GM19324 (cell line): ENCODE results near the gene MEPCE.
"Not testable (repeated sequence)": the region's sequence is repeated elsewhere in the genome, so short reads cannot be mapped to it uniquely, and the experiment has no call there.

Source experiments
- ATAC-seq: cut with Tn5 transposase; IDR thresholded peaks from one replicate; pipeline ENCODE4 v1.9.1; 2021; ENCODE audit warnings: mild to moderate bottlenecking, moderate library complexity; ENCODE audit not compliant: unreplicated experiment, low FRiP score

The MEPCE gene, protein sequence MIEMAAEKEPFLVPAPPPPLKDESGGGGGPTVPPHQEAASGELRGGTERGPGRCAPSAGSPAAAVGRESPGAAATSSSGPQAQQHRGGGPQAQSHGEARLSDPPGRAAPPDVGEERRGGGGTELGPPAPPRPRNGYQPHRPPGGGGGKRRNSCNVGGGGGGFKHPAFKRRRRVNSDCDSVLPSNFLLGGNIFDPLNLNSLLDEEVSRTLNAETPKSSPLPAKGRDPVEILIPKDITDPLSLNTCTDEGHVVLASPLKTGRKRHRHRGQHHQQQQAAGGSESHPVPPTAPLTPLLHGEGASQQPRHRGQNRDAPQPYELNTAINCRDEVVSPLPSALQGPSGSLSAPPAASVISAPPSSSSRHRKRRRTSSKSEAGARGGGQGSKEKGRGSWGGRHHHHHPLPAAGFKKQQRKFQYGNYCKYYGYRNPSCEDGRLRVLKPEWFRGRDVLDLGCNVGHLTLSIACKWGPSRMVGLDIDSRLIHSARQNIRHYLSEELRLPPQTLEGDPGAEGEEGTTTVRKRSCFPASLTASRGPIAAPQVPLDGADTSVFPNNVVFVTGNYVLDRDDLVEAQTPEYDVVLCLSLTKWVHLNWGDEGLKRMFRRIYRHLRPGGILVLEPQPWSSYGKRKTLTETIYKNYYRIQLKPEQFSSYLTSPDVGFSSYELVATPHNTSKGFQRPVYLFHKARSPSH

DNA sequence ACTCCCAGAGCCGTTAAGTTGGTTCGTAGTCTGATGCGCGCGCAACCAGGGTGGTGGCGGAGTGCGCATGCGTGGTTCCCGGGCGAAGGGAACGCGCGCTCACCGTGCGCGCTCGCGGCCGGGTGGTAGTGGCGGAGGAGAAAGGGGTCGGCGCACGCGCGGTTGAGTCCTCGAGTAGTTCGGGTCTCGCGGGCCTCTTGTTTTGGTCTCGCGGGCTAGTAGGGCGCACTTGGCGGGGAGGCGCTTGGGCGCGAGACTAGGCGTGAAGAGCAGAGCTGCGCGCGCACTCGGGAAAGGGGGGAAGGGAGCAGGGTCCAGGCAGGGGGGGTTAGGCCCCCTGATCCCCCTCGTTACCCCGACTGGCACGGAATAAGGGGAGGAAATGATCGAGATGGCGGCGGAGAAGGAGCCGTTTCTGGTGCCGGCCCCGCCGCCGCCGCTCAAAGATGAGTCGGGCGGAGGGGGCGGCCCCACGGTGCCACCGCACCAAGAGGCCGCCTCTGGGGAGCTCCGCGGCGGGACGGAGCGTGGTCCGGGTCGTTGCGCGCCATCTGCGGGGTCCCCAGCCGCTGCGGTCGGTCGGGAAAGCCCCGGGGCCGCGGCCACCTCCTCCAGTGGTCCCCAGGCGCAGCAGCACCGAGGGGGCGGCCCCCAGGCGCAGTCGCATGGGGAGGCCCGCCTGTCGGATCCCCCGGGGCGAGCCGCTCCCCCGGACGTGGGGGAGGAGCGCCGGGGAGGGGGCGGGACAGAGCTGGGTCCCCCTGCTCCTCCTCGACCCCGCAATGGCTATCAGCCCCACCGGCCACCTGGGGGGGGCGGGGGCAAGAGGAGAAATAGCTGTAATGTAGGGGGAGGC, at the start of gene MEPCE:
TSS of gene MEPCE (plus strand) at position 195 of the 856 bp plus-strand sequence. CDS start at position 383, 188 bp downstream.
- ATAC-seq: peak; percentile 43

DNA sequence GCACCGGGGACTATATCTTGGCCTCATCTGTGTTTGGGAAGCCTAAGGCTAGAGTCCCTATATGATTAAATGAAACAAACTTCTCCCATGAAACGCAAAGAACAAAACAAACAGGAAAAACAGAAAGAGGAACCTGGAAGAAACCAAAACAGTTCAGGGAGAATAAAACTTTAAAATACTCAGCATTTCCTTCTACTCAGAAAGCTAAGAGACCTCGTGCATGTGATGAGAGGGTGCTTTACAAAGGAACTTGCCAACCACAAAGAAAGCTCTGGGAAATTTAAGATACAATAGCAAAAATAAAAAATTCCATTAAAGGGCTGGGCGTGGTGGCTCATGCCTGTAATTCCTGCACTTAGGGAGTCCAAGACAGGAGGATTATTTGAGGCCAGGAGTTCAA, 49.4 kb upstream of the MEPCE start:
- ATAC-seq: no peak

DNA sequence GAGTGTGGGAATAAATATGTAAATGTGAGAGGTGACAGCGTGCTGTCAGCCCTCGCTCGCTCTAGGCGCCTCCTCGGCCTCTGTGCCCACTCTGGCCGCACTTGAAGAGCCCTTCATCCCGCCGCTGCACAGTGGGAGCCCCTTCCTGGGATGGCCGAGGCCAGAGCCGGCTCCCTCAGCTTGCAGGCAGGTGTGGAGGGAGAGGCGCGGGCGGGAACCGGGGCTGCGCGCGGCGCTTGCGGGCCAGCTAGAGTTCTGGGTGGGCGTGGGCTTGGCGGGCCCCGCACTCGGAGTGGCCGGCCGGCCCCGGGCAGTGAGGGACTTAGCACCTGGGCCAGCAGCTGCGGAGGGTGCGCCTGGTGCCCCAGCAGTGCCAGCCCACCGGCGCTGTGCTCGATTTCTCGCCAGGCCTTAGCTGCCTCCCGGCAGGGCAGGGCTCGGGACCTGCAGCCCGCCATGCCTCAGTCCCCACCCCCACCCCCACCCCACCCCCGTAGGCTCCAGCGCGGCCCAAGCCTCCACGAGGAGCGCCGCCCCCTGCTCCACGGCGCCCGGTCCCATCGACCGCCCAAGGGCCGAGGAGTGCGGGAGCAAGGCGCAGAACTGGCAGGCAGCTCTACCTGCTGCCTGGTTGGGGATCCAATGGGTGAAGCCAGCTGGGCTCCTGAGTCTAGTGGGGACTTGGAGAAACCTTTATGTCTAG, 47.9 kb upstream of the MEPCE start:
- ATAC-seq: not testable (repeated sequence)

DNA sequence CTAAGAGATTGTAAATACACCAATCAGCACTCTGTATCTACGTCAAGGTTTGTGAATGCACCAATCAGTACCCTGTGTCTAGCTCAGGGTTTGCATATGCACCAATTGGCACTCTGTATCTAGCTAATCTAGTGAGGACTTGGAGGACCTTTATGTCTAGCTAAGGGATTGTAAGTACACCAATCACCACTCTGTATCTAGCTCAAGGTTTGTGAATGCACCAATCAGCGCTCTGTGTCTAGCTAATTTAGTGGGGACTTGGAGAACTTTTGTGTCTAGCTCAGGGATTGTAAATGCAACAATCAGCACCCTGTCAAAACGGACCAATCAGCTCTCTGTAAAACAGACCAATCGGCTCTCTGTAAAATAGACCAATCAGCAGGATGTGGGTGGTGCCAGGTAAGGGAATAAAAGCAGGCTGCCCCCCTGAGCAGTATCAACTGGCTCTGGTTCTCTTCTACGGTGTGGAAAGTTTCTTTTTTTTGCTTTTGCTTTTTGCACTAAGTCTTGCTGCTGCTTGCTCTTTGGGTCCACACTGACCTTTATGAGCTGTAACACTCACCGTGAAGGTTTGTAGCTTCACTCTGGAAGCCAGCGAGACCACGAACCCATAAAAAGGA, 47.3 kb upstream of the MEPCE start:
- ATAC-seq: not testable (repeated sequence)

DNA sequence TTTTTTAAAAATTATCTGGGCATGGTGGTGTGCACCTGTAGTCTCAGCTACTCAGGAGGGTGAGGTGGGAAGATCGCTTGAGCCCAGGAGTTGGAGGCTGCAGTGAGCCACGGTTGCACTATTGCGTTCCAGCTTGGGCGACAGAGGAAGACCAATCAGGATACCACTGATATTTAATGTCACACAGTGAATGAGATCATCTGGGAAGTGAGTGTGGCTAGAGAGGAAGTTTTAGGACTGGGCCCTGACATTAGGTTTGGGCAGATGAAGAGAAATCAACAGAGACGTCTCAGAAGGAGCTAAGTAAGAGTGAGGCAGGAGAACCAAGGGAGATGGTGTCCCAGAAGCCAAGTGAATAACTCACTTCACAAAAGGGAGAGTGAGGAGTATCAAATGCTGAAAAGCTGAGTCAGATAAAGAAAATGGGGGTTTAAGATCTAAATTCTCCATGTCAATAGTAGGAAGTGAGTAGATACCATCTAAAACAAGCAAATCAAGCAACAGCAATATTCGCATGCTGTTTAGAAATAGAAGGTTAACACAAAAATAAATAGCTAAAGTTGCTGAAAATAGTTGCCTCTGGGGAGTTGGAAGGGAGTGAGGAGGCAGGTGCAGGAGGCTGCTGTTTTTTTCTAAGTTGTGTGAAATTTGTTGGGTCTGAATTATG, 44.9 kb upstream of the MEPCE start:
- no peak for ATAC-seq

DNA sequence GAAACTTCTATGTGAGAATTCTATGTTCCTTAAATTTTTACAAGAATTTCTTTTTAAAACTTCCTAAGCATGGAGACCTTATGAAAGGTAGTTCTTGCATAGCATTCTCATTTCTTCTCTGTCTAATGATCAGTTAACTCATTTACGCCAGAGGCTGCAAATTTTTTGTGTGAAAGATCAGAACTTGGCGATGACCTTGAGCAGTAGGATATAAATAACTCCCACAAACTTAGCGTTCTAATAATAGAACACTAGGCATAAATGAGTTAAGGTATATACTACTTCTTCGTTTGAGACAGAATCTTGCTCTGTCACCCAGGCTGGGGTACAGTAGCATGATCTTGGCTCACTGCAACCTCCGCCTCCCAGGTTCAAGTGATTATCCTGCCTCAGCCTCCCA, 42.7 kb upstream of the MEPCE start:
- no peak for ATAC-seq

DNA sequence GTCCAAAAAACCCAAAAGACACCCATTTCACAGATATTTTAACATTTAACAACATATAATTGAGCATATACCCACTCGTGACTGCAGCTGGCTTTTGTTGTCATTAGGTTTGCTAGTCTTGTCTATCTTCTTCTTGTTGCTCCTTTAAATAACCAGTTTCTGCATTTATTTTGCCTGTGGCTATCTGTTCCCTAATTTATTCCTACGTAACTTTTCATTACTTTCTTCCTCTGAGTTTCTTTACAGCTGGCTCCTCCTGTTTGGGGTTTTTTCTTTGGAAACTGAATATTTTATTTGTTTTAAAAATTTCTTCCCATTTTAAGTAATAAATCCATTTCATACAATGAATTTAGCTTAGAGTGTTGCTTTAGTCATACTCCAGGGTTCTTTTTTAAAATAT, 41.9 kb upstream of the MEPCE start:
- ATAC-seq: no peak

DNA sequence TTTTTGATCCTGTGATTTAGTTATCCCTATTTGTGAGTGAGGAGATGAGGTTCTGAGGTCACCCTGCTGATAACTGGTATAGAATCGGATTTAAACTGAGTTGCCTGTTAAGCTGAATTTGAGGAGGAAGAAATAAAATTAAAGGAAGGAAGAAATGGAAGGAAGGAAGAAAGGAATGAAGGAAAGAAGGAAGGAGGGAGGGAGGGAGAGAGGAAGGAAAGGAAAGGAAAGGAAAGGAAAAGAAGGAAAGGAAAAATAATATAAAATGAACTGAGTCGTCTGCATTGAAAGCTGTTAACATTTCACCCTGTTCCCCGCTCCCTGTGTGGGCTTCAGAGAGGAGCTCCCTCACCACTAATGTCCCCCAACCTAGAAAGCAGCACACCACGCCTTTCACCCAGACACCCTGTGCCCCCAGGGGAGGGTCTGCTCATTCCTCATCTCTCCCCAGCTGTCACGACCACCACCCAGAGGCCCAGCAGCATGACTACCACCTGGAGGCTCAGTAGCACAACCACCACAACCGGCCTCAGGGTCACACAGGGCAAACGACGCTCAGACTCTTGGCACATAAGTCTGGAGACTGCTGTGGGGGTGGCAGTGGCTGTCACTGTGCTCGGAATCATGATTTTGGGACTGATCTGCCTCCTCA, 40.1 kb upstream of the MEPCE start:
- no peak for ATAC-seq

DNA sequence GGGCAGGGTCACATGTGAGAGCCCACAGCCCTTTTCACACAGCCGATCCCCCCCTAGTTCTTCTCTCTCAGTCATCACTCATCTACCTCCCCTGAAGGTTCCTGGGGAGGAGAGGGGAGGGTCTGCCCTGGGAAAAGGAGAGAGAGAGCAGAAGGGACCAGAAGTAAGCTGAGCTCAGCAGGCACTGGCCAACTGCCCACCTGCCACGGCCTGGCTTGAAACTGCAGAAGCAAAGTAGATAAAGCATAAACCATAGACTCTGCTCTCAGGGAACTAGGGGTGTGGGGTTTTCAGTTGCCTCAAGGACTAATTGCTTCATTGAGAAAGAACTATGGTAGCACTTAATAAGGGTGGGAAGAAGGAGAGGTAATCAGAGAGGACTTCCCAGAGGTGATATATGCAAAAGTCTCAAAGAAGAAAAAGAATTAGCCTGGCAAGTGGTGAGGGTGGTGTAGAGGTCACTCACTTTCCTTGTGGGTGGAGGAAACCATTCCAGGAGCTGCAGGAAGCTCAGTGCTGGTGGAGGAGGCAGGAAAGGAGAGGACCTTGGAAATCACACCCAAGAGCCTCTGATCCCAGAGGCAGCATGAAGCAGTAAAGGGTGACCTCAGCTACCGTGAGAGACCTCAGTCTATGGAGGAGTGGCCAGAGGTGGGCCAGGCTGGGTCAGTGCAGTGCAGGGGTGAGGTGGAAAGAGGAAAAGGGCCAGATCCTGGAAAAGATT, 39.2 kb upstream of the MEPCE start:
- no peak for ATAC-seq

DNA sequence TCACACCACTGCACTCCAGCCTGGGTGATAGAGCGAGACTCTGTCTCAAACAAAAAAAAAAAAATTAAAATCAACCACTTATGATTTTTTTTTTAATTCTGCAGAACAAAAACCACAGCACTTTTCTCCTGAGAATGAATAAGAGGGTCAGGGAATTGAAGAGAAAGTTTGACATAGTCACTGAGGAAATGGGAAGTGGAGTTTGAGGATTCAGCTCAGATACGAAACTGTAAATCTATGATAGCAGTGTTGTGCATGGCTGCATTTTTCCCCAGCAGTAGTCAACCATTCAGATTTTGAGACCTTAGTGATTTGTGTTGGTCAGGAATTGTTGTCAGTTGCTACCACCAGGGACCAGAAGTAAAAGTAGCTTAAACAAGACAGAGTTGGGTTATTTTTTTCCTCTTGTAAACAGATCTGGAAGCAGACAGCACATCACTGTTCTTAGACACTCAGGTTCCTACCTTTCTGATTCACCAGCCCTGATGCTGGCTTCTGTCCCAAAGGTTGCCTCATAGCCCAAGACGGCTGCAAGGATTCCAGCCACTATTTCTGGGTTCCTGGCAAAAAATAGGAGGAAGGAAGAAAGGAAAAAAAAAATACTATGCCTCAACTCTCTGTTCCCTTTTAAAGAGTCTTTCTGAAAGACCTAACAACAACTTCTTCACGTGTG, 36.3 kb upstream of the MEPCE start:
- ATAC-seq: no peak

DNA sequence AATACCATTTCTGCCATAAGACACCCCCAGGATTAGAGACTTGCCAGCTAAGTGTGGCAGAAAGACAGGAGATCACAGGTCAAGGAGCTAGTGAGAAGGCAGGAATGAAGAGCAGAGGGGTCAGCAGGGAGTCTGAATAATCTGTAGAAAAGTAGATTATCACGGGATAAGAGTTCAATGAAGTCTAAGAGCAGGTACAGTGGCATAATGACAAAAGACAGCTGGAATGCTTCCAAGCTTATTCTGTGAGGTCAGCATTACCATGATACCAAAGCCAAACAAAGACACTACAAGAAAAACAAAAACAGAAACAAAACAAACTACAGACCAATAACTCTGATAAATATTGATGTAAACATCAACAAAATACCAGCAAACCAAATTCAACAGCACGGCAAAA, 35.6 kb upstream of the MEPCE start:
- no peak for ATAC-seq

DNA sequence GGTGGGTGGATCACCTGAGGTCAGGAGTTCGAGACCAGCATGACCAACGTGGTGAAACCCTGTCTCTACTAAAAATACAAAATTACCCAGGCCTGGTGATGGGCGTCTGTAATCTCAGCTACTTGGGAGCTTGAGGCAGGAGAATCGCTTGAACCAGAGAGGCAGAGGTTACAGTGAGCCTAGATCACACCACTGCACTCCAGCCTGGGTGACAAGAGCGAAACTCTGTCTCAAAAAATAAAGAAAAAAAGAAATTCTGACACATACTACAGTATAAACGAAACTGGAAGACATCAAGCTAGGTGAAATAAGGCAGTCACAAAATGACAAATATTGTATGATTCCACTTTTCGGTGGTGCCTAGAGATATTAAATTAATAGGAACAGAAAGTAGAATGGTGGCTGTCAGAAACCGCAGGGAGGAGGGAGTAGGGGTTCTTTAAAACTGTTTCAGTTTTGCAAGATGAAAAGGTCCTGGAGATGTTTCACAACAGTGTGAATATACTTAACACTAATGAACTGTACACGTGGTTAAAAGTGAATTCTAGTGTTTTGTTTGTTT, 33.1 kb upstream of the MEPCE start:
- peak; percentile 77 for ATAC-seq

DNA sequence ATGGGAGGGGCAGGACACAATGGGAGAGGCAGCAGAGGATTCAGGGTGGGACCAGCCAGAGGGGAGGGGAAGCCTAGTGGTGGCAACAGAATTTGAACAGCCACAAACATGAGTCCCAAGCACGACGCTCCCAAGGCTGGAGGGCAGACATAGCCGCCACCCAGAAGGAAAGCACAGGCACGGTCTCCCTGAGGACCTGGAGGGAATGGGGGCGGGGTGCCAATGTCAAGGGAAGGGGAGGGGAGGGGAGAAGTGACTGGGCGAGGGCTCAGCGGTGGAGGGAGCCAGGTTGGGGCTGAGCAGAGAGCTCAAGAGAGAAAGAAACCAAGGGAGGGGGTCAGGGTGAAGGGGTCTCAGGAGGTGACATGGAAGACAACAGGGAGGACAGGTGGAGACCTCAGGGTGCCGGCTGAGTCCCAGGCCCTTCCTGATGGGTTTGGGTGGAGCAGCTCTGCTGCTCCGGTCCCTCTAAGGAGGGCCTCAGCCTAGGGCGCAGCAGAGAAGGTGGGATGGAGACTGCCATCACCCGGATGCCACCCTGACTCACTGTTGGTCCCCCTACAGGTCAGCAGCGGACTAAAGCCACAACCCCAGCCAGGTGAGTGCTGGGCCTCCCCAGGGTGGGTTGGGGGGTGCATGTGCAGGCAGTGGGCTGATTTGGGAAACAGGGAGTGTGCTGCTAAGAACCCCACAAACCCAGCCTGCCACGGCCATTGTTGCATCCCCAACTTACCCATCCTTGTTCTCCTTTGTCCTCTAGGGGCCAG, 32.1 kb upstream of the MEPCE start:
- no peak for ATAC-seq

DNA sequence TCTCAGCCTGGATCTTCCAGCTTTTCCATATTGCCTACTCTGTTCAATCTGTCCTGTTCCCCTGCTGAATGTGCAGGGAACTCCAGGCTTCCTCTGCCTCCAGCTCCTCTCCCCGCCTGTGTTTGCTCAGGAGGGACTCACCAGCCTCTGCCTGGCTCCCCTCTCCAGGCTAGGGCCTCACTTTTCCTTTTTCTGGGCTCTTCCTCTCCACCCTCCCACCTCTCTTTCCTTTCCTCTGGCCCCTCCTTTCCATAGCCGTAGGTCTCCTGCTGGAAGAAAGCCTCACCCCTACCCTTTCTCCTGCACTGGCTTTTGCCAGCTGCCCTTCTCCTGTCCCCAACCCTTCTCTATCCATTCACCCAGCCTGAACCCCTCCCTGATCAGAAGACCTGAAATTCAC, 31.4 kb upstream of the MEPCE start:
- no peak for ATAC-seq

DNA sequence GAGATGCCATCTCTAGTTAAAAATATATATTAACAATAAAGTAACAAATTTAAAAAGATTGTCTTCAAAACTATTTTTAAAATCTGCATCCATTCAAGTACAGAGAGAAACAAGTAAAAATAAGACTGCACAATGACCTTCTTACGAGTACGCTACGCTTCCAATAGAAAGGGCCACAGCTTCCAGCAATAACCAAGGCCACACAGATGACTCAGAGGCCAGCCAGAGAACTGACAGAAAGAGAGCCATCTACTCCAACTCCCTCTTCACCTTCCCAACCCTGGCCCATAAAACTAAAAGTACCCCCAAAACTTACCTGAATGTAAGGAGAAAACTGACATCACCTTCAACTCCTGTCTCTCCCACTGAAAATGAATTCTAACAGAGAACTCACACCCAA, 29.6 kb upstream of the MEPCE start:
- no peak for ATAC-seq

DNA sequence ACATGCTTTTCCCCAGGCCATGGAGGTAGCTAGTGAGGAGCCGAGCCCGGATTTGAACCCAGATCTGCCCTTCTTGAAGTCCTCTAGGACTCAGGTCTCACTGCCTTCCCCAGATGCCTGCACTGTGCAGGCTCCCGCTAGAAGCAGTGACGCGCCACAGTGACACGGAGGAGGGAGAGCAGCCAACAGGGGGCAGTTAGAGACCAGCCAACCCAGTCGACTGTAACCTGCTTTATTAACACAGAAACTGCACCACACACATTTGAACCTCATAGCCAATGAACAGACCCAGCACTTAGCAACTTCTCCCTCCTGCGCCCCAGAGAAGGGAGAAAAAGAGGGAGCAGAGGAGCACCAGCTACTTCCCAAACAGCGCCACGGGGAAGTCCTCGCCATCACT, 29.0 kb upstream of the MEPCE start:
- no peak for ATAC-seq

DNA sequence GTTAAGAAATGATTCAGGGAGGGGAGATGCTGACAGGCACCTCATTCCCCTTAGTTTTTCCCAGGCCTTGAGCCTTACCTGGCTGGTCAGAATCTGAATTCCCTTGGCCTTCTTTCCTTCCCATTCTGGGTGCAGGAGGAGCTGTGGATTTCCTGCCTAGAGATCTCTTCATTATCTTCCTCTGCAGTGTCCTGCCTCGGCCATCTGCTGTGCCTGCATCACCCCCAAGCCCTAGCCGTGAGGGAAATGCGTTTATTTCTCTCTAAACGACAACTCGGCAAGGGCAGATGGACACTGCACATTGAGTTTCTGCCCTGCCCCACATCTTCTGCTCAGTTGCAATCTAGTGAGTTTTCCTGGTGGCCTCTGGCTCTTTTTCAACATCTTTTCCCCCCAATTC, 27.8 kb upstream of the MEPCE start:
- no peak for ATAC-seq
